ENCODE results near the gene TLCD4.

Gene TLCD4

GRCh38 chr1:95094923-95095322 lies 22.2 kb upstream of the TLCD4 start:
- TF ChIP-seq POLR2AphosphoS5 (IDR thresholded peaks at IDR 0.05; ENCODE audit: low read depth, low read length) (no peak), SIN3A (IDR thresholded peaks at IDR 0.05; ENCODE audit: borderline replicate concordance, insufficient read depth, low read length) (no peak), REST (IDR thresholded peaks at IDR 0.05; ENCODE audit: insufficient read depth in 1 of 2, low read depth in 2 of 2, low read length in 2 of 2) (no peak)

GRCh38 chr1:95095833-95096217 lies 21.3 kb upstream of the TLCD4 start:
- no peak for TF ChIP-seq FOXP2 (optimal IDR thresholded peaks at IDR 0.05; ENCODE audit: borderline replicate concordance, extremely low read depth, extremely low read length, insufficient read depth)

GRCh38 chr1:95096218-95096841 lies 20.8 kb upstream of the TLCD4 start:
- TF ChIP-seq TAF1 (IDR thresholded peaks at IDR 0.05; ENCODE audit: borderline replicate concordance, insufficient read depth, low read length) (no peak), FOXP2 (optimal IDR thresholded peaks at IDR 0.05; ENCODE audit: borderline replicate concordance, extremely low read depth, extremely low read length, insufficient read depth) (no peak), SIN3A (IDR thresholded peaks at IDR 0.05; ENCODE audit: borderline replicate concordance, insufficient read depth, low read length) (no peak)

GRCh38 chr1:95097426-95097825 lies 19.7 kb upstream of the TLCD4 start:
- no peak for TF ChIP-seq TAF1 (IDR thresholded peaks at IDR 0.05; ENCODE audit: borderline replicate concordance, insufficient read depth, low read length)
- no peak for TF ChIP-seq SIN3A (IDR thresholded peaks at IDR 0.05; ENCODE audit: borderline replicate concordance, insufficient read depth, low read length)
- TF ChIP-seq FOXP2 (optimal IDR thresholded peaks at IDR 0.05; ENCODE audit: borderline replicate concordance, extremely low read depth, extremely low read length, insufficient read depth), result no peak
- no peak for TF ChIP-seq POLR2AphosphoS5 (IDR thresholded peaks at IDR 0.05; ENCODE audit: low read depth, low read length)
- TF ChIP-seq REST (IDR thresholded peaks at IDR 0.05; ENCODE audit: insufficient read depth in 1 of 2, low read depth in 2 of 2, low read length in 2 of 2), result no peak

- TF ChIP-seq POLR2AphosphoS5 (IDR thresholded peaks at IDR 0.05; ENCODE audit: low read depth, low read length) (no peak), TAF1 (IDR thresholded peaks at IDR 0.05; ENCODE audit: borderline replicate concordance, insufficient read depth, low read length) (no peak), FOXP2 (optimal IDR thresholded peaks at IDR 0.05; ENCODE audit: borderline replicate concordance, extremely low read depth, extremely low read length, insufficient read depth) (no peak), SIN3A (IDR thresholded peaks at IDR 0.05; ENCODE audit: borderline replicate concordance, insufficient read depth, low read length) (no peak), REST (IDR thresholded peaks at IDR 0.05; ENCODE audit: insufficient read depth in 1 of 2, low read depth in 2 of 2, low read length in 2 of 2) (no peak)
Observed at GRCh38 chr1:95098196-95098595, 19.0 kb upstream of the TLCD4 start.

GRCh38 chr1:95108792-95109191 lies 8.4 kb upstream of the TLCD4 start:
- TF ChIP-seq TAF1 (IDR thresholded peaks at IDR 0.05; ENCODE audit: borderline replicate concordance, insufficient read depth, low read length), result no peak
- no peak for TF ChIP-seq SIN3A (IDR thresholded peaks at IDR 0.05; ENCODE audit: borderline replicate concordance, insufficient read depth, low read length)
- no peak for TF ChIP-seq FOXP2 (optimal IDR thresholded peaks at IDR 0.05; ENCODE audit: borderline replicate concordance, extremely low read depth, extremely low read length, insufficient read depth)
- TF ChIP-seq POLR2AphosphoS5 (IDR thresholded peaks at IDR 0.05; ENCODE audit: low read depth, low read length), result no peak
- TF ChIP-seq REST (IDR thresholded peaks at IDR 0.05; ENCODE audit: insufficient read depth in 1 of 2, low read depth in 2 of 2, low read length in 2 of 2), result no peak

Data from PFSK-1 (cell line).